Psoas muscle (tissue), 8 donors: Measurements from ENCODE around the gene GAS2L2. TPM values are rescaled to one million over a fixed set of nuclear protein-coding genes. Genes with fewer than 3 reads are reported as not detected.
A peak's percentile ranks its signal among the peaks of the same experiment; 100 is the strongest.

Experiments used
- ATAC-seq, 4 donors: fragments of 200-7000 bp; cut with Tn5 transposase; one replicate each; pipeline ENCODE4 v1.9.1; 2020; ENCODE audit warnings: moderate library complexity in 3 of 4, mild to moderate bottlenecking in 2 of 4
- DNase-seq, 2 donors: peaks; one replicate each; pipeline ENCODE4 v3.0.0-alpha.2; 2020
- H3K27ac ChIP-seq: fragments of 200-600 bp; one replicate; pipeline ENCODE4 v1.8.0; 2022
- H3K27me3 ChIP-seq, 3 donors: fragments of 200-600 bp in 1 of 3; one replicate each; pipeline versions ENCODE4 v1.6.1 to v1.8.0; 2013 to 2022; ENCODE audit warnings: low read length in 2 of 3, mild to moderate bottlenecking in 2 of 3, moderate library complexity in 1 of 3; ENCODE audit not compliant: insufficient read depth in 3 of 3
- H3K36me3 ChIP-seq, 2 donors: fragments of 200-600 bp in 1 of 2; one replicate each; pipeline versions ENCODE4 v1.6.1 to v1.8.0; 2013 to 2022; ENCODE audit warnings: low read depth in 1 of 2, mild to moderate bottlenecking in 1 of 2, moderate library complexity in 1 of 2; ENCODE audit not compliant: insufficient read depth in 1 of 2
- H3K4me1 ChIP-seq: fragments of 200-600 bp; one replicate; pipeline ENCODE4 v1.8.0; 2022
- H3K4me3 ChIP-seq: fragments of 200-600 bp; one replicate; pipeline ENCODE4 v1.8.0; 2022; ENCODE audit warnings: mild to moderate bottlenecking
- H3K9me3 ChIP-seq: fragments of 200-600 bp; one replicate; pipeline ENCODE4 v1.8.0; 2022
- CTCF ChIP-seq: fragments of 200-600 bp; IDR thresholded peaks from one replicate; pipeline ENCODE4 v1.8.0; 2022; ENCODE audit warnings: antibody characterized with exemption
- WGBS, 3 donors: extraction: QIAGEN DNeasy Blood & Tissue Kit; methylation state at CpG; one replicate each; pipeline versions ENCODE4 v1.1.6 to v1.1.7; 2013; 5-methylcytosine and 5-hydroxymethylcytosine counted together
- intact Hi-C, 2 donors: fragments of 100-400 bp; cut with DNase I; formaldehyde crosslinking; loops; one replicate each; pipeline versions ENCODE4 v1.11.0 to v1.14.2; 2022
- polyA plus RNA-seq, 3 donors: library from polyadenylated mRNA; stranded (reverse); fragments of 200-250 nt; gene quantifications; one replicate each; pipeline ENCODE4 v1.2.3, GENCODE V29; 2013
- total RNA-seq, 4 donors: library from RNA; stranded (reverse); fragmentation: NEBNext Ultra II Directional in 2 of 4; extraction: Animal tissue kit (Norgen Biotek cat#: 25700) in 2 of 4; gene quantifications; one replicate each; pipeline versions ENCODE4 v1.2.1 to v1.2.4, GENCODE V29; 2021 to 2023
- donor health status: healthy with polysubstance abuse.
- donor health status: DM: no; HTN: no; CAD: no; lungs with moderate emphysema.
- donor health status: Bipolar disorder and iron deficiency.
- donor health status: healthy.
- donor health status: DM: yes; HTN: yes; CAD: no.
- donor health status: DM: no; HTN: no; CAD: no.
- donor health status: DM: no; HTN: no; CAD: no.
- donor health status: DM: yes; HTN: yes; CAD: no.

The GAS2L2 gene
- total and polyA plus RNA-seq, 7 donors: 0.04 to 0.27 (median 0.13) TPM; not detected in 1

- Histone ChIP-seq H3K36me3 (no peaks in the 10 kb centered on the region), H3K27ac (no peak overlapping the region), H3K27me3 (peaks cover 0 to 16% (median 4%) of the 10 kb centered on the region in 3 donors), H3K9me3 (no peaks in the 10 kb centered on the region), H3K4me1 (no peaks in the 10 kb centered on the region), H3K4me3 (no peak overlapping the region)
- peak; percentile 67 to 84 for DNase-seq
- intact Hi-C loops: loop anchor here (1.0 to 10.0 kb wide), 3 partner anchors 134 to 433 kb away; no protein-coding TSS in a partner anchor
- 26 to 30% (median 28%) methylated on average over 12 of the region's 12 CpGs for WGBS, 3 donors
- ATAC-seq: peak; percentile 86 to 93 (median 89)
- TF ChIP-seq CTCF: peak; percentile 94
Observed at GRCh38 chr17:35747540-35748017, 5.5 kb downstream of the GAS2L2 start.

GRCh38 chr17:35745749-35746320 lies 7.2 kb downstream of the GAS2L2 start:
- WGBS, 3 donors: 79 to 84% (median 84%) methylated on average over 14 to 15 of the region's 15 CpGs
- TF ChIP-seq CTCF: no peak
- no peak overlapping the region for H3K4me3 ChIP-seq
- peaks cover 13% of the 10 kb centered on the region for H3K4me1 ChIP-seq
- no peak for DNase-seq
- no peak for ATAC-seq
- no peak overlapping the region for H3K27ac ChIP-seq
- H3K36me3 ChIP-seq: no peaks in the 10 kb centered on the region
- no peaks in the 10 kb centered on the region for H3K9me3 ChIP-seq
- intact Hi-C loops: loop anchor here (10.0 kb wide), 1 partner anchor 431 kb away; no protein-coding TSS in a partner anchor
- peaks cover 0 to 12% (median 2%) of the 10 kb centered on the region in 3 donors for H3K27me3 ChIP-seq

GRCh38 chr17:35745246-35745645 lies 7.8 kb downstream of the GAS2L2 start:
- intact Hi-C loops: loop anchor here (10.0 kb wide), 1 partner anchor 430 kb away; no protein-coding TSS in a partner anchor

GRCh38 chr17:35744830-35745229 lies 8.2 kb downstream of the GAS2L2 start:
- 74 to 80% (median 79%) methylated on average over 8 of the region's 8 CpGs for WGBS, 3 donors
- TF ChIP-seq CTCF: no peak
- no peaks in the 10 kb centered on the region for H3K36me3 ChIP-seq
- intact Hi-C loops: loop anchor here (5.0 to 10.0 kb wide), 3 partner anchors 83 to 430 kb away; no protein-coding TSS in a partner anchor
- H3K9me3 ChIP-seq: no peaks in the 10 kb centered on the region
- H3K4me3 ChIP-seq: no peak overlapping the region
- ATAC-seq (no peak), DNase-seq (no peak)
- peaks cover 13% of the 10 kb centered on the region for H3K4me1 ChIP-seq
- H3K27me3 ChIP-seq: peaks cover 0 to 11% (median 0%) of the 10 kb centered on the region in 3 donors
- no peak overlapping the region for H3K27ac ChIP-seq

More at GRCh38 chr17:35745246-35745645, 7.8 kb downstream of the GAS2L2 start:
- TF ChIP-seq CTCF: no peak
- H3K36me3 ChIP-seq: no peaks in the 10 kb centered on the region
- peaks cover 13% of the 10 kb centered on the region for H3K4me1 ChIP-seq
- WGBS, 3 donors: 79 to 84% (median 82%) methylated on average over 7 of the region's 7 CpGs
- H3K4me3 ChIP-seq: no peak overlapping the region
- ATAC-seq (no peak), DNase-seq (no peak)
- no peaks in the 10 kb centered on the region for H3K9me3 ChIP-seq
- H3K27ac ChIP-seq: no peak overlapping the region
- H3K27me3 ChIP-seq: peaks cover 0 to 11% (median 0%) of the 10 kb centered on the region in 3 donors
